Ishikawa (cell line): ENCODE results near the gene TET1.

Source experiments
- CEBPB ChIP-seq: IDR thresholded peaks from 2 replicates; pipeline ENCODE4 v1.6.1; 2012
- CREB1 ChIP-seq: IDR thresholded peaks from 2 replicates; pipeline ENCODE4 v1.6.1; 2012; ENCODE audit warnings: low read depth
- EGR1 ChIP-seq: IDR thresholded peaks from 2 replicates; pipeline ENCODE4 v1.6.1; 2012
- EP300 ChIP-seq: IDR thresholded peaks from 2 replicates; pipeline ENCODE4 v1.6.1; 2012; ENCODE audit warnings: borderline replicate concordance
- FOXM1 ChIP-seq: IDR thresholded peaks from 2 replicates; pipeline ENCODE4 v1.6.1; 2012; ENCODE audit warnings: low read depth, borderline replicate concordance
- NFIC ChIP-seq: IDR thresholded peaks from 2 replicates; pipeline ENCODE4 v1.6.1; 2012
- TAF1 ChIP-seq: IDR thresholded peaks from 2 replicates; pipeline ENCODE4 v1.6.1; 2012; ENCODE audit warnings: low read depth, mild to moderate bottlenecking
- TCF12 ChIP-seq: IDR thresholded peaks from 2 replicates; pipeline ENCODE4 v1.6.1; 2012; ENCODE audit warnings: low read depth
- YY1 ChIP-seq: IDR thresholded peaks from 2 replicates; pipeline ENCODE4 v1.6.1; 2012; ENCODE audit warnings: low read depth
- TF ChIP-seq, protein P1 (sequence below): IDR thresholded peaks from 2 replicates; pipeline ENCODE4 v1.6.1; 2012; ENCODE audit warnings: low read depth, mild to moderate bottlenecking
- TF ChIP-seq, protein P2 (sequence below): IDR thresholded peaks from 2 replicates; pipeline ENCODE4 v1.6.1; 2012
- TF ChIP-seq, protein P3 (sequence below): IDR thresholded peaks from 2 replicates; pipeline ENCODE4 v1.6.1; 2012

DNA sequence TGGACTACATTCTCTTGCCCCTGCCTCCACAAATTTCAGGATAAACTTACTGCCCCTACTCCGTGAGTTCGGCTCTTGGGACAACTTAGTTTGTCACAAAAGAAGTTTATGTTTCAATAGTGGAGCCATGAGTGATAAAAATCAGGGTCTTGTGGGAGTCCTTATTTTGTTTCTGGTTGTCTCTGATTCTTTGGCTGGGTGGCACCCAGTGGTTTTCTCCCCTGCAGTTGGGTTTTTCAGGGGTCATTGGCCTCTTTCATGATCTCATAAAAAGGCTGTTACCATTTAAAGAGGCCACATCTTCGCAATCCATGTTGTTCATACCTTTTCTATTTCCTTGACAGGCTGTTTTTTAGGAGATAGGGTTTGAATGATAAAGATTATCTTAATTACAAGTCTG is 5.5 kb downstream of the TET1 start:
- TF ChIP-seq NFIC, result no peak
- no peak for TF ChIP-seq EP300
- TF ChIP-seq, protein P1, sequence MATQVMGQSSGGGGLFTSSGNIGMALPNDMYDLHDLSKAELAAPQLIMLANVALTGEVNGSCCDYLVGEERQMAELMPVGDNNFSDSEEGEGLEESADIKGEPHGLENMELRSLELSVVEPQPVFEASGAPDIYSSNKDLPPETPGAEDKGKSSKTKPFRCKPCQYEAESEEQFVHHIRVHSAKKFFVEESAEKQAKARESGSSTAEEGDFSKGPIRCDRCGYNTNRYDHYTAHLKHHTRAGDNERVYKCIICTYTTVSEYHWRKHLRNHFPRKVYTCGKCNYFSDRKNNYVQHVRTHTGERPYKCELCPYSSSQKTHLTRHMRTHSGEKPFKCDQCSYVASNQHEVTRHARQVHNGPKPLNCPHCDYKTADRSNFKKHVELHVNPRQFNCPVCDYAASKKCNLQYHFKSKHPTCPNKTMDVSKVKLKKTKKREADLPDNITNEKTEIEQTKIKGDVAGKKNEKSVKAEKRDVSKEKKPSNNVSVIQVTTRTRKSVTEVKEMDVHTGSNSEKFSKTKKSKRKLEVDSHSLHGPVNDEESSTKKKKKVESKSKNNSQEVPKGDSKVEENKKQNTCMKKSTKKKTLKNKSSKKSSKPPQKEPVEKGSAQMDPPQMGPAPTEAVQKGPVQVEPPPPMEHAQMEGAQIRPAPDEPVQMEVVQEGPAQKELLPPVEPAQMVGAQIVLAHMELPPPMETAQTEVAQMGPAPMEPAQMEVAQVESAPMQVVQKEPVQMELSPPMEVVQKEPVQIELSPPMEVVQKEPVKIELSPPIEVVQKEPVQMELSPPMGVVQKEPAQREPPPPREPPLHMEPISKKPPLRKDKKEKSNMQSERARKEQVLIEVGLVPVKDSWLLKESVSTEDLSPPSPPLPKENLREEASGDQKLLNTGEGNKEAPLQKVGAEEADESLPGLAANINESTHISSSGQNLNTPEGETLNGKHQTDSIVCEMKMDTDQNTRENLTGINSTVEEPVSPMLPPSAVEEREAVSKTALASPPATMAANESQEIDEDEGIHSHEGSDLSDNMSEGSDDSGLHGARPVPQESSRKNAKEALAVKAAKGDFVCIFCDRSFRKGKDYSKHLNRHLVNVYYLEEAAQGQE, result no peak
- no peak for TF ChIP-seq TAF1
- TF ChIP-seq, protein P2, sequence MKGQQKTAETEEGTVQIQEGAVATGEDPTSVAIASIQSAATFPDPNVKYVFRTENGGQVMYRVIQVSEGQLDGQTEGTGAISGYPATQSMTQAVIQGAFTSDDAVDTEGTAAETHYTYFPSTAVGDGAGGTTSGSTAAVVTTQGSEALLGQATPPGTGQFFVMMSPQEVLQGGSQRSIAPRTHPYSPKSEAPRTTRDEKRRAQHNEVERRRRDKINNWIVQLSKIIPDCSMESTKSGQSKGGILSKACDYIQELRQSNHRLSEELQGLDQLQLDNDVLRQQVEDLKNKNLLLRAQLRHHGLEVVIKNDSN, result no peak
- no peak for TF ChIP-seq CREB1
- TF ChIP-seq YY1, result no peak
- no peak for TF ChIP-seq EGR1
- TF ChIP-seq FOXM1, result no peak
- TF ChIP-seq CEBPB, result no peak
- no peak for TF ChIP-seq TCF12
- TF ChIP-seq, protein P3, sequence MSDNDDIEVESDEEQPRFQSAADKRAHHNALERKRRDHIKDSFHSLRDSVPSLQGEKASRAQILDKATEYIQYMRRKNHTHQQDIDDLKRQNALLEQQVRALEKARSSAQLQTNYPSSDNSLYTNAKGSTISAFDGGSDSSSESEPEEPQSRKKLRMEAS, result no peak
